SH-SY5Y (cell line): Measurements from ENCODE around the gene MAPT.

Experiments used
- GATA2 ChIP-seq: IDR thresholded peaks from 2 replicates; pipeline ENCODE4 v1.6.1; 2011; ENCODE audit warnings: mild to moderate bottlenecking, low read depth, low read length
- GATA3 ChIP-seq: IDR thresholded peaks from 2 replicates; pipeline ENCODE4 v1.6.1; 2011; ENCODE audit warnings: low read depth, mild to moderate bottlenecking, low read length, moderate library complexity

DNA sequence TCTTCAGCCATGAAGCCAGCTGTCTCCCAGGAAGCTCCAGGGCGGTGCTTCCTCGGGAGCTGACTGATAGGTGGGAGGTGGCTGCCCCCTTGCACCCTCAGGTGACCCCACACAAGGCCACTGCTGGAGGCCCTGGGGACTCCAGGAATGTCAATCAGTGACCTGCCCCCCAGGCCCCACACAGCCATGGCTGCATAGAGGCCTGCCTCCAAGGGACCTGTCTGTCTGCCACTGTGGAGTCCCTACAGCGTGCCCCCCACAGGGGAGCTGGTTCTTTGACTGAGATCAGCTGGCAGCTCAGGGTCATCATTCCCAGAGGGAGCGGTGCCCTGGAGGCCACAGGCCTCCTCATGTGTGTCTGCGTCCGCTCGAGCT lies 118.8 kb downstream of the MAPT start:
- TF ChIP-seq GATA3 (no peak), GATA2 (no peak)
